SK-N-SH treated with all-trans-retinoic acid at 6 μM for 48 hours (cell line): ENCODE measurements around the gene AKAP12.
"Not testable (repeated sequence)": the region's sequence is repeated elsewhere in the genome, so short reads cannot be mapped to it uniquely, and the experiment has no call there.

ENCODE experiments used
- ATAC-seq: fragments of 200-7000 bp; cut with Tn5 transposase; 3 replicates; pipeline ENCODE4 v1.9.1; 2020; ENCODE audit warnings: mild to moderate bottlenecking, moderate library complexity
- ARNTL ChIP-seq: fragments of 450-650 bp; formaldehyde crosslinking; IDR thresholded peaks from 2 replicates; pipeline ENCODE4 v1.5.0; 2020; ENCODE audit warnings: low read depth, mild to moderate bottlenecking, moderate library complexity, borderline replicate concordance
- BACH2 ChIP-seq: fragments of 250-450 bp; sonication (Bioruptor Pico); IDR thresholded peaks from 2 replicates; pipeline ENCODE4 v1.9.0; 2021; ENCODE audit warnings: mild to moderate bottlenecking, borderline replicate concordance
- CSDC2 ChIP-seq: fragments of 250-450 bp; sonication (Bioruptor Pico); IDR thresholded peaks from 2 replicates; pipeline ENCODE4 v1.5.0; 2020; ENCODE audit warnings: mild to moderate bottlenecking, moderate library complexity
- ESRRG ChIP-seq: fragments of 250-450 bp; sonication (Bioruptor Pico); IDR thresholded peaks from 2 replicates; pipeline ENCODE4 v1.6.1; 2021; ENCODE audit warnings: mild to moderate bottlenecking
- ISL1 ChIP-seq: fragments of 250-450 bp; sonication (Bioruptor Pico); IDR thresholded peaks from 2 replicates; pipeline ENCODE4 v2.1.2; 2022; ENCODE audit warnings: mild to moderate bottlenecking, moderate library complexity
- OSR1 ChIP-seq: fragments of 250-450 bp; sonication (Bioruptor Pico); IDR thresholded peaks from 2 replicates; pipeline ENCODE4 v1.8.0; 2022; ENCODE audit warnings: moderate library complexity, mild to moderate bottlenecking, inconsistent platforms
- PATZ1 ChIP-seq: fragments of 250-450 bp; sonication (Bioruptor Pico); IDR thresholded peaks from 2 replicates; pipeline ENCODE4 v1.8.0; 2020; ENCODE audit warnings: mild to moderate bottlenecking, moderate library complexity, borderline replicate concordance
- POU6F1 ChIP-seq: fragments of 250-450 bp; sonication (Bioruptor Pico); IDR thresholded peaks from 2 replicates; pipeline ENCODE4 v1.8.0; 2021; ENCODE audit warnings: low read depth, mild to moderate bottlenecking, moderate library complexity, borderline replicate concordance
- PPARA ChIP-seq: fragments of 250-450 bp; sonication (Bioruptor Pico); IDR thresholded peaks from 2 replicates; pipeline ENCODE4 v1.5.0; 2020; ENCODE audit warnings: mild to moderate bottlenecking, borderline replicate concordance
- RARB ChIP-seq: fragments of 250-450 bp; sonication (Bioruptor Pico); IDR thresholded peaks from 2 replicates; pipeline ENCODE4 v1.8.0; 2021; ENCODE audit warnings: mild to moderate bottlenecking, moderate library complexity
- SNAI2 ChIP-seq: fragments of 250-450 bp; sonication (Bioruptor Pico); IDR thresholded peaks from 2 replicates; pipeline ENCODE4 v1.5.0; 2020; ENCODE audit warnings: mild to moderate bottlenecking, moderate library complexity
- TCF4 ChIP-seq: fragments of 250-450 bp; sonication (Bioruptor Pico); IDR thresholded peaks from 2 replicates; pipeline ENCODE4 v1.8.0; 2021; ENCODE audit warnings: mild to moderate bottlenecking, moderate library complexity, borderline replicate concordance
- ZFP3 ChIP-seq: fragments of 250-450 bp; sonication (Bioruptor Pico); IDR thresholded peaks from 2 replicates; pipeline ENCODE4 v1.5.0; 2020; ENCODE audit warnings: mild to moderate bottlenecking, moderate library complexity
- ZFP30 ChIP-seq: fragments of 450-650 bp; formaldehyde crosslinking; IDR thresholded peaks from 2 replicates; pipeline ENCODE4 v1.5.0; 2022; ENCODE audit warnings: mild to moderate bottlenecking, moderate library complexity
- ZNF565 ChIP-seq: fragments of 450-650 bp; formaldehyde crosslinking; conservative IDR thresholded peaks from 2 replicates; pipeline ENCODE4 v1.5.0; 2020; ENCODE audit warnings: low read depth, mild to moderate bottlenecking, moderate library complexity
- ZNF70 ChIP-seq: fragments of 450-650 bp; formaldehyde crosslinking; IDR thresholded peaks from 2 replicates; pipeline ENCODE4 v1.5.0; 2020; ENCODE audit warnings: mild to moderate bottlenecking, moderate library complexity
- ZNF8 ChIP-seq: fragments of 450-650 bp; formaldehyde crosslinking; IDR thresholded peaks from 2 replicates; pipeline ENCODE4 v1.5.0; 2020; ENCODE audit warnings: mild to moderate bottlenecking, moderate library complexity
- TF ChIP-seq, protein P1 (sequence below): fragments of 250-450 bp; sonication (Bioruptor Pico); IDR thresholded peaks from 2 replicates; pipeline ENCODE4 v1.5.1; 2021; ENCODE audit warnings: mild to moderate bottlenecking, moderate library complexity
- TF ChIP-seq, protein P2 (sequence below): fragments of 250-450 bp; sonication (Bioruptor Pico); IDR thresholded peaks from 2 replicates; pipeline ENCODE4 v1.5.1; 2020; ENCODE audit warnings: low read depth, mild to moderate bottlenecking, moderate library complexity
- TF ChIP-seq, protein P3 (sequence below): fragments of 250-450 bp; sonication (Bioruptor Pico); IDR thresholded peaks from 2 replicates; pipeline ENCODE4 v1.5.0; 2020; ENCODE audit warnings: mild to moderate bottlenecking, moderate library complexity

The AKAP12 gene

GRCh38 chr6:151313066-151313491 is 73.3 kb downstream of the AKAP12 start:
- ATAC-seq: no peak
- TF ChIP-seq, protein P1, sequence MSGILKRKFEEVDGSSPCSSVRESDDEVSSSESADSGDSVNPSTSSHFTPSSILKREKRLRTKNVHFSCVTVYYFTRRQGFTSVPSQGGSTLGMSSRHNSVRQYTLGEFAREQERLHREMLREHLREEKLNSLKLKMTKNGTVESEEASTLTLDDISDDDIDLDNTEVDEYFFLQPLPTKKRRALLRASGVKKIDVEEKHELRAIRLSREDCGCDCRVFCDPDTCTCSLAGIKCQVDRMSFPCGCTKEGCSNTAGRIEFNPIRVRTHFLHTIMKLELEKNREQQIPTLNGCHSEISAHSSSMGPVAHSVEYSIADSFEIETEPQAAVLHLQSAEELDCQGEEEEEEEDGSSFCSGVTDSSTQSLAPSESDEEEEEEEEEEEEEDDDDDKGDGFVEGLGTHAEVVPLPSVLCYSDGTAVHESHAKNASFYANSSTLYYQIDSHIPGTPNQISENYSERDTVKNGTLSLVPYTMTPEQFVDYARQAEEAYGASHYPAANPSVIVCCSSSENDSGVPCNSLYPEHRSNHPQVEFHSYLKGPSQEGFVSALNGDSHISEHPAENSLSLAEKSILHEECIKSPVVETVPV (CRISPR knock-in tag): no peak
- TF ChIP-seq TCF4 (CRISPR knock-in tag) (no peak), RARB (no peak), ARNTL (CRISPR knock-in tag) (no peak), ISL1 (CRISPR knock-in tag) (no peak), ZNF565 (CRISPR knock-in tag) (no peak), ZNF8 (CRISPR knock-in tag) (no peak), PPARA (CRISPR knock-in tag) (no peak), BACH2 (CRISPR knock-in tag) (no peak), POU6F1 (no peak), PATZ1 (CRISPR knock-in tag) (no peak), CSDC2 (no peak), ESRRG (CRISPR knock-in tag) (no peak)
- TF ChIP-seq, protein P2, sequence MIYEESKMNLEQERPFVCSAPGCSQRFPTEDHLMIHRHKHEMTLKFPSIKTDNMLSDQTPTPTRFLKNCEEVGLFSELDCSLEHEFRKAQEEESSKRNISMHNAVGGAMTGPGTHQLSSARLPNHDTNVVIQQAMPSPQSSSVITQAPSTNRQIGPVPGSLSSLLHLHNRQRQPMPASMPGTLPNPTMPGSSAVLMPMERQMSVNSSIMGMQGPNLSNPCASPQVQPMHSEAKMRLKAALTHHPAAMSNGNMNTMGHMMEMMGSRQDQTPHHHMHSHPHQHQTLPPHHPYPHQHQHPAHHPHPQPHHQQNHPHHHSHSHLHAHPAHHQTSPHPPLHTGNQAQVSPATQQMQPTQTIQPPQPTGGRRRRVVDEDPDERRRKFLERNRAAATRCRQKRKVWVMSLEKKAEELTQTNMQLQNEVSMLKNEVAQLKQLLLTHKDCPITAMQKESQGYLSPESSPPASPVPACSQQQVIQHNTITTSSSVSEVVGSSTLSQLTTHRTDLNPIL (CRISPR knock-in tag): no peak
- TF ChIP-seq, protein P3, sequence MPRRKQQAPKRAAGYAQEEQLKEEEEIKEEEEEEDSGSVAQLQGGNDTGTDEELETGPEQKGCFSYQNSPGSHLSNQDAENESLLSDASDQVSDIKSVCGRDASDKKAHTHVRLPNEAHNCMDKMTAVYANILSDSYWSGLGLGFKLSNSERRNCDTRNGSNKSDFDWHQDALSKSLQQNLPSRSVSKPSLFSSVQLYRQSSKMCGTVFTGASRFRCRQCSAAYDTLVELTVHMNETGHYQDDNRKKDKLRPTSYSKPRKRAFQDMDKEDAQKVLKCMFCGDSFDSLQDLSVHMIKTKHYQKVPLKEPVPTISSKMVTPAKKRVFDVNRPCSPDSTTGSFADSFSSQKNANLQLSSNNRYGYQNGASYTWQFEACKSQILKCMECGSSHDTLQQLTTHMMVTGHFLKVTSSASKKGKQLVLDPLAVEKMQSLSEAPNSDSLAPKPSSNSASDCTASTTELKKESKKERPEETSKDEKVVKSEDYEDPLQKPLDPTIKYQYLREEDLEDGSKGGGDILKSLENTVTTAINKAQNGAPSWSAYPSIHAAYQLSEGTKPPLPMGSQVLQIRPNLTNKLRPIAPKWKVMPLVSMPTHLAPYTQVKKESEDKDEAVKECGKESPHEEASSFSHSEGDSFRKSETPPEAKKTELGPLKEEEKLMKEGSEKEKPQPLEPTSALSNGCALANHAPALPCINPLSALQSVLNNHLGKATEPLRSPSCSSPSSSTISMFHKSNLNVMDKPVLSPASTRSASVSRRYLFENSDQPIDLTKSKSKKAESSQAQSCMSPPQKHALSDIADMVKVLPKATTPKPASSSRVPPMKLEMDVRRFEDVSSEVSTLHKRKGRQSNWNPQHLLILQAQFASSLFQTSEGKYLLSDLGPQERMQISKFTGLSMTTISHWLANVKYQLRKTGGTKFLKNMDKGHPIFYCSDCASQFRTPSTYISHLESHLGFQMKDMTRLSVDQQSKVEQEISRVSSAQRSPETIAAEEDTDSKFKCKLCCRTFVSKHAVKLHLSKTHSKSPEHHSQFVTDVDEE: no peak

DNA sequence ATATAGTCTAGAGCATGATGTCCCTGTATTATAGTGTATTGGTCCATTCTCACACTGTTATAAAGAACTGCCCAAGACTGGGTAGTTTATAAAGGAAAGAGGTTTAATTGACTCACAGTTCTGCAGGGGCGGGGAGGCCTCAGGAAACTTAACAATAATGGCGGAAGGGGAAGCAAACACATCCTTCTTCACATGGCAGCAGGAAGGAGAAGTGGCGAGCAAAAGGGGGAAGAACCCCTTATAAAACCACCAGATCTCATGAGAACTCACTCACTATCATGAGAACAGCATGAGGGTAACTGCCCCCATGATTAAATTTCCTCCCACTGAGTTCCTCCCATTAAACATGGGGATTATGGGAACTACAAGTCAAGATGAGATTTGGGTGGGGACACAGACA is 75.9 kb downstream of the AKAP12 start:
- ATAC-seq: not testable (repeated sequence)

GRCh38 chr6:151317103-151317994 is 77.6 kb downstream of the AKAP12 start:
- TF ChIP-seq ISL1 (CRISPR knock-in tag): peak; percentile 81
- no peak for TF ChIP-seq ZFP30 (CRISPR knock-in tag)
- peak; percentile 62 for TF ChIP-seq ZNF70 (CRISPR knock-in tag)

GRCh38 chr6:151317995-151318365 is 78.2 kb downstream of the AKAP12 start:
- TF ChIP-seq ZFP3 (CRISPR knock-in tag) (no peak), ZFP30 (CRISPR knock-in tag) (no peak), PPARA (CRISPR knock-in tag) (no peak), TCF4 (CRISPR knock-in tag) (no peak), ZNF565 (CRISPR knock-in tag) (no peak), ESRRG (CRISPR knock-in tag) (no peak), SNAI2 (CRISPR knock-in tag) (no peak), OSR1 (no peak), PATZ1 (CRISPR knock-in tag) (no peak), CSDC2 (no peak), RARB (no peak), ISL1 (CRISPR knock-in tag) (no peak)
- TF ChIP-seq, protein P2 (CRISPR knock-in tag): no peak
- TF ChIP-seq, all 23 proteins: peak for 0
- ATAC-seq: no peak

More at GRCh38 chr6:151317103-151317994, 77.6 kb downstream of the AKAP12 start:
- peak; percentile 88 for ATAC-seq
